Smooth muscle cell (in vitro differentiated cells): ENCODE results near the gene MYO15B. TPM values are rescaled to one million over a fixed set of nuclear protein-coding genes. Genes with fewer than 3 reads are reported as not detected.

Source experiments
- DNase-seq: peaks from one replicate; lab custom pipeline; 2025; ENCODE audit not compliant: unreplicated experiment; lab: John Stamatoyannopoulos, UW
- H2AFZ ChIP-seq: fragments of 200-600 bp; sonication (generic); 2 replicates; pipeline ENCODE4 v1.6.0; 2016; ENCODE audit warnings: antibody characterized with exemption, low read depth, mild to moderate bottlenecking
- H3F3A ChIP-seq: fragments of 200-600 bp; sonication (generic); 2 replicates; pipeline ENCODE4 v1.6.0; 2017; ENCODE audit warnings: antibody characterized with exemption, low read depth
- H3K27ac ChIP-seq: fragments of 200-600 bp; sonication (generic); 2 replicates; pipeline ENCODE4 v1.5.1; 2016; ENCODE audit warnings: low read depth, mild to moderate bottlenecking
- H3K27me3 ChIP-seq: fragments of 200-600 bp; sonication (generic); 2 replicates; pipeline ENCODE4 v1.6.1; 2016; ENCODE audit warnings: low read depth, mild to moderate bottlenecking
- H3K36me3 ChIP-seq: fragments of 200-600 bp; sonication (generic); 2 replicates; pipeline ENCODE4 v1.5.1; 2016; ENCODE audit warnings: low read depth
- H3K4me1 ChIP-seq: fragments of 200-600 bp; sonication (generic); 2 replicates; pipeline ENCODE4 v1.5.1; 2016; ENCODE audit warnings: low read depth
- H3K4me2 ChIP-seq: fragments of 200-600 bp; sonication (generic); 2 replicates; pipeline ENCODE4 v1.6.0; 2016; ENCODE audit warnings: mild to moderate bottlenecking
- H3K4me3 ChIP-seq: fragments of 200-600 bp; sonication (generic); 2 replicates; pipeline ENCODE4 v1.5.1; 2016; ENCODE audit warnings: mild to moderate bottlenecking
- H3K79me2 ChIP-seq: fragments of 200-600 bp; sonication (generic); 2 replicates; pipeline ENCODE4 v1.6.0; 2016; ENCODE audit warnings: low read depth, mild to moderate bottlenecking
- H3K9ac ChIP-seq: fragments of 200-600 bp; sonication (generic); 2 replicates; pipeline ENCODE4 v1.6.0; 2016; ENCODE audit warnings: low read depth
- H3K9me3 ChIP-seq: fragments of 200-600 bp; sonication (generic); replicated peaks from 2 replicates; pipeline ENCODE4 v1.5.1; 2016; ENCODE audit warnings: low read depth
- H4K20me1 ChIP-seq: fragments of 200-600 bp; sonication (generic); 2 replicates; pipeline ENCODE4 v1.6.0; 2016; ENCODE audit warnings: low read depth
- WGBS: methylation state at CpG from one replicate; pipeline ENCODE4 v1.1.7; 2016; ENCODE audit warnings: low lambda C conversion rate; 5-methylcytosine and 5-hydroxymethylcytosine counted together
- polyA plus RNA-seq: library from polyadenylated mRNA; unstranded; fragments of >200 nt; fragmentation: Nextera tagmentation; extraction: Ambion mirVana; gene quantifications from 2 replicates; pipeline ENCODE4 v1.2.1, GENCODE V29; 2016
- total RNA-seq: library from RNA; depleted of rRNA; stranded (reverse); fragments of >200 nt; gene quantifications from 2 replicates; pipeline ENCODE4 v1.2.3, GENCODE V29; 2014
- TF ChIP-seq, protein P1 (sequence below): fragments of 200-600 bp; sonication (generic); IDR thresholded peaks from 2 replicates; pipeline ENCODE4 v1.5.1; 2017; ENCODE audit warnings: borderline replicate concordance, mild to moderate bottlenecking, antibody characterized with exemption; ENCODE audit not compliant: insufficient read depth, poor library complexity, severe bottlenecking

MYO15B gene
- total and polyA plus RNA-seq, 2 experiments from 2014 or later: 14.7 to 17.5 TPM

GRCh38 chr17:75647061-75647460 is 59.5 kb downstream of the MYO15B start:
- TF ChIP-seq, protein P1, sequence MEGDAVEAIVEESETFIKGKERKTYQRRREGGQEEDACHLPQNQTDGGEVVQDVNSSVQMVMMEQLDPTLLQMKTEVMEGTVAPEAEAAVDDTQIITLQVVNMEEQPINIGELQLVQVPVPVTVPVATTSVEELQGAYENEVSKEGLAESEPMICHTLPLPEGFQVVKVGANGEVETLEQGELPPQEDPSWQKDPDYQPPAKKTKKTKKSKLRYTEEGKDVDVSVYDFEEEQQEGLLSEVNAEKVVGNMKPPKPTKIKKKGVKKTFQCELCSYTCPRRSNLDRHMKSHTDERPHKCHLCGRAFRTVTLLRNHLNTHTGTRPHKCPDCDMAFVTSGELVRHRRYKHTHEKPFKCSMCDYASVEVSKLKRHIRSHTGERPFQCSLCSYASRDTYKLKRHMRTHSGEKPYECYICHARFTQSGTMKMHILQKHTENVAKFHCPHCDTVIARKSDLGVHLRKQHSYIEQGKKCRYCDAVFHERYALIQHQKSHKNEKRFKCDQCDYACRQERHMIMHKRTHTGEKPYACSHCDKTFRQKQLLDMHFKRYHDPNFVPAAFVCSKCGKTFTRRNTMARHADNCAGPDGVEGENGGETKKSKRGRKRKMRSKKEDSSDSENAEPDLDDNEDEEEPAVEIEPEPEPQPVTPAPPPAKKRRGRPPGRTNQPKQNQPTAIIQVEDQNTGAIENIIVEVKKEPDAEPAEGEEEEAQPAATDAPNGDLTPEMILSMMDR: no peak
- H3F3A ChIP-seq: no peaks in the 10 kb centered on the region
- no peaks in the 10 kb centered on the region for H3K36me3 ChIP-seq
- H3K9ac ChIP-seq: peak overlapping the region; percentile 93
- H3K79me2 ChIP-seq: no peaks in the 10 kb centered on the region
- no peaks in the 10 kb centered on the region for H3K4me1 ChIP-seq
- peak overlapping the region; percentile 97 for H3K27ac ChIP-seq
- no peaks in the 10 kb centered on the region for H3K9me3 ChIP-seq
- no peaks in the 10 kb centered on the region for H3K27me3 ChIP-seq
- WGBS: 99% methylated on average over 7 of the region's 7 CpGs
- DNase-seq: no peak
- no peak overlapping the region for H3K4me2 ChIP-seq
- no peak overlapping the region for H2AFZ ChIP-seq
- H4K20me1 ChIP-seq: no peaks in the 10 kb centered on the region
- H3K4me3 ChIP-seq: no peak overlapping the region

DNA sequence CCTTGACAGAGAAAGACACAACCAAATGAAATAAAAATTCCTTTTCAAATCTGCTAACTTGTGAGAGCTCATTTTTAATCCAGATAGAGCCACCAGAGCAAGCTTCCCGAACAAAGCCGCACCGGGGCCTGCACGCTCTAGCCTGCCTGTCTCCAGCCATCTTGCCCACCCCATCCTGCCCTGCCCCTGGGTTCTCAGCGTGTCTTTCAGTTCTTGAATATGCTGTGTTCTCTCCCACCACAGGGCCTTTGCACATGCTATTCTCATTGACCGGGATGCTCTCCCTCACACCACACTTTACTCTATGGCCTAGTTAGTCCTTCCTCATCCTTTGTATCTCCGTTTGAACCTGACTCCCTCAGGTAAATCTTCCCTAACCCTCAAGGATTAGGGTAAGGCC is 60.3 kb downstream of the MYO15B start:
- no peaks in the 10 kb centered on the region for H4K20me1 ChIP-seq
- H3K27ac ChIP-seq: no peak overlapping the region
- H3K9ac ChIP-seq: no peak overlapping the region
- H3K36me3 ChIP-seq: no peaks in the 10 kb centered on the region
- no peaks in the 10 kb centered on the region for H3F3A ChIP-seq
- no peaks in the 10 kb centered on the region for H3K27me3 ChIP-seq
- H3K9me3 ChIP-seq: no peaks in the 10 kb centered on the region
- H3K4me1 ChIP-seq: no peaks in the 10 kb centered on the region
- no peak overlapping the region for H3K4me3 ChIP-seq
- TF ChIP-seq, protein P1: no peak
- H3K4me2 ChIP-seq: no peak overlapping the region
- H2AFZ ChIP-seq: no peak overlapping the region
- no peaks in the 10 kb centered on the region for H3K79me2 ChIP-seq
- DNase-seq: no peak
- 96% methylated on average over 7 of the region's 7 CpGs for WGBS

- TF ChIP-seq, protein P1: no peak
- no peaks in the 10 kb centered on the region for H3K9me3 ChIP-seq
- H3K27me3 ChIP-seq: no peaks in the 10 kb centered on the region
- no peaks in the 10 kb centered on the region for H4K20me1 ChIP-seq
- H3K36me3 ChIP-seq: no peaks in the 10 kb centered on the region
- no peak overlapping the region for H3K4me2 ChIP-seq
- H3K4me1 ChIP-seq: no peaks in the 10 kb centered on the region
- no peak overlapping the region for H2AFZ ChIP-seq
- DNase-seq: no peak
- no peak overlapping the region for H3K27ac ChIP-seq
- H3K9ac ChIP-seq: no peak overlapping the region
- no peaks in the 10 kb centered on the region for H3K79me2 ChIP-seq
- whole genome bisulfite sequencing: 96% methylated on average over 6 of the region's 6 CpGs
- H3F3A ChIP-seq: no peaks in the 10 kb centered on the region
- H3K4me3 ChIP-seq: no peak overlapping the region
Measured at GRCh38 chr17:75649687-75650086, 62.1 kb downstream of the MYO15B start.

DNA sequence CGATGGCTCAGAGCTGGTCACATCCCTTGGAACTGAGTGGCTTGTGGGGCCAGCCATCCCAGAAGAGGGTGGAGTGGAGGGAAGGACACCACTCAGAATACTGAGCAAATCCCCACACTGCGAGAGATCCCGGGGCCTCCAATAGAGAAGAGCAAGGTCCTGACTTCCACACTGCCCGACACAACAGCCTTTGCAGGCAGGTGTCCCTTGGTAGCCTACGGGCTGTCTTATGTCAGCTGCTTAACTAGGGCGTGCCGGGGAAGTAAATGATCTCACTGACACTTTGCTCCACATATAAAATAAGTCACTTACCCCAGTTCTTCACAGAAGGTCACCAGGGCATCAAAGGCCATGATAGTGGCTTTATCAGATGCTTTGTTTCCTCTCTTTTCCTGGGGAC is 63.3 kb downstream of the MYO15B start:
- WGBS: 97% methylated on average over 7 of the region's 7 CpGs
- TF ChIP-seq, protein P1: no peak

More for the DNA sequence above, 63.3 kb downstream of the MYO15B start:
- H3F3A ChIP-seq: no peaks in the 10 kb centered on the region
- H3K4me2 ChIP-seq: no peak overlapping the region
- H2AFZ ChIP-seq: no peak overlapping the region
- DNase-seq: no peak
- H3K9me3 ChIP-seq: no peaks in the 10 kb centered on the region
- H3K4me1 ChIP-seq: no peaks in the 10 kb centered on the region
- H4K20me1 ChIP-seq: no peaks in the 10 kb centered on the region
- H3K9ac ChIP-seq: no peak overlapping the region
- no peaks in the 10 kb centered on the region for H3K27me3 ChIP-seq
- no peak overlapping the region for H3K4me3 ChIP-seq
- no peaks in the 10 kb centered on the region for H3K36me3 ChIP-seq
- no peak overlapping the region for H3K27ac ChIP-seq
- no peaks in the 10 kb centered on the region for H3K79me2 ChIP-seq
